Stimulated activated CD8-positive, alpha-beta memory T cell treated with anti-CD3 and anti-CD28 coated beads, Interleukin-4, amount 100 ng/mL, for 24 hours (primary cell): Measurements from ENCODE around the gene ATXN2L.
A peak's percentile ranks its signal among the peaks of the same experiment; 100 is the strongest.
"Not testable (repeated sequence)": the region's sequence is repeated elsewhere in the genome, so short reads cannot be mapped to it uniquely, and the experiment has no call there.

ENCODE experiments used
- DNase-seq: peaks from one replicate; pipeline ENCODE4 v3.0.0-alpha.2; 2020; ENCODE audit warnings: low read depth

ATXN2L gene

GRCh38 chr16:28837672-28838557 lies 15.1 kb downstream of the ATXN2L start:
- no peak for DNase-seq

DNA sequence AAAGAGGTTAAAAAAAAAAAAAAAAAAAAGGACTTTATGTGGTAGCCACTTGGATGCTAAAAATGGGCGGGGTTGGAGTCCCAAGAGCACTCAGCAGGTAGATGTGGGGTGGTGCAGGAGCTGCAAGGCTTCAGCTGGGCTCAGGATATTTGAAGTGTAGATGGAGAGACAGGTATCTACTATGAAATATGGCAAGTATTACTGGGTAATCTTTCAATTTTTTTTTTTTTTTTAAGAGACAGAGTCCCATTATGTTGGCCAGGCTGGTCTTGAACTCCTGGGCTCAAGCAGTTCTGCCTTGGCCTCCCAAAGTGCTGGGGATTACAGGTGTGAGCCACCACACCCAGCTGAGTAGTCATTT lies 15.7 kb downstream of the ATXN2L start:
- no peak for DNase-seq

DNA sequence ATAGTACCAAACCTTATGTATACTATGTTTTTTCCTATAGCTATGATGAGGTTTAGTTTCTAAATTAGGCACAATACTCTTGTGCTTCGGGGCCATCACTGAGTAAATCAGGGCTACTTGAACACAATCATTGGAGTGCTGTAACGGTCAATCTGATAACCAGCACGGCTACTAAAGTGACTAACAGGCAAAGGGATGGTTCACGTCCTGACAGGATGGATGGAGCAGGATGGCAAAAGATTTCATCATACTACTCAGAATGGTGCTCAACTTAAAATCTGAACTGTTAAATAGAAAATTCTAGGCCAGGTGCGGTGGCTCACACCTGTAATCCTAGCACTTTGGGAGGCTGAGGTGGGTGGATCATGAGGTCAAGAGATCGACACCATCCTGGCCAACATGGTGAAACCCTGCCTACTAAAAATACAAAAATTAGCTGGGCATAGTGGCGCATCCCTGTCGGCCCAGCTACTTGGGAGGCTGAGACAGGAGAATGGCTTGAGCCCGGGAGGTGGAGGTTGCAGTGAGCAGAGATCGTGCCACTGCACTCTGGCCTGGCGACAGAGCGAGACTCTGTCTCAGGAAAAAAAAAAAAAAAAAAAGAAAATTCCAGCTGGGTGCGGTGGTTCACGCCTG lies 16.3 kb downstream of the ATXN2L start:
- no peak for DNase-seq

- no peak for DNase-seq
Observed at GRCh38 chr16:28839899-28840298, 17.1 kb downstream of the ATXN2L start.

DNA sequence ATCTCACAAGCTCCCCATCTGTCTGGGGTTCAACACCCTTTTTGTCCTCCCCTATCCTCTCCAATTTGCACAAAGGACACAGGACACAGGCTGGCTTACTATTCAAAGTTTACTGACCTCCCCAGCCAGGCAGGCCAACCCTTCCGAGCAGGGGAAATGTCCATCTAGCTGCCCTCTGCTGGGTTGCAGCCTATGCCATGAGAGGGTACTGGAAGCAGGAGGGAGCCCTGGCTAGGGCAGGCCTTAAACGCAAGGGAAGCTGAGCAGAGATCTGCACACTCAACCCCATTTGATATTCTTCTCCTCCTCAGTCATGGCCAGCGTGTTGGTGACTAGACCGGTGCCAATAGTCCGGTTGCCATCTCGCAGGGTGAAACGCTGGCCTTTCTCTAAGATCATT lies 19.9 kb downstream of the ATXN2L start:
- no peak for DNase-seq

DNA sequence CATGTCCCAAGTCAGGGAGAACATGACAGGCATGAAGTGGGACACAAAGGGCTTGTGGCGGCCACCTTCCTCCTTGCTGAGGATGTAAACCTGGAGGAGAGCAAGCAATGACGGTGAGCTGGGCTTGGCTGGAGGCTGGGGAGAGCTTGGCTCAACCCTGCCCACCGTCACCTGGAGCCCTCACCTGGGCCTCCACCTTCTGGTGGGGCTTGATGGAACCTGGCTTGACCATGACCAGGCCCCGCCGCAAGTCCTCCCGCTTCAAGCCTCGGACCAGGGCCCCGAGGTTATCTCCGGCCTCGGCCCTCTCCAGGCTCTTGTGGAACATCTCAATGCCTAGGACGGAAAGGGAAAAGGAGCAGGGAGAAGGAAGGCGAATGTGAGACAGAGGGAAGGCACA lies 21.0 kb downstream of the ATXN2L start:
- no peak for DNase-seq

DNA sequence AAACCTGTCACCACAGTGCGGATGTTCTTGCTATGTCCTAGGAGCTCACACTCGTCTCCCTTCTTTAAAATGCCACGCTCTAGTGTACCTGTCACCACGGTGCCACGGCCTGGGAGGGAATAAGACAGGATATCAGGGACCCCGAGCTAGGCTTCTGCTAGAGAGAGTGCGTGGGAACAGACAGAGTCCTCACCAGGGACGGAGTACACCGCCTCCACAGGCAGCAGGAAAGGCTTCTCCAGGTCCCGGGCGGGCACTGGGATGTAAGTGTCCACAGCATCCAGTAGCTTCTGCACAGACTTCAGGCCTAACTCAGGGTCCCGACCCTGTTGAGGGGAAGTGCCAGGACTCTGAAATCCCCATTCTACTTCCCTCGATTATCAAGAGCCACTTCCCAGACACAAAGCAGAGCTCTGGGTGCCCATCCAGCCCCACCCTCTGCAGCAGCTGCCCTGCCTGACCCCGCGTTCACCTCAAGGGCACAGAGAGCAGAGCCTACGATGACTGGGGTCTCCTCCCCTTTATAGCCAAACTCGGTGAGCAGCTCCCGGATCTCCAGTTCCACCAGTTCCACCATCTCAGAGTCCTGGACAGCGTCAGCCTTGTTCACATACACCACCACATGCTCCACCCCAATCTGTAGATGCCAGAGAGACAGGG lies 21.6 kb downstream of the ATXN2L start:
- no peak for DNase-seq

DNA sequence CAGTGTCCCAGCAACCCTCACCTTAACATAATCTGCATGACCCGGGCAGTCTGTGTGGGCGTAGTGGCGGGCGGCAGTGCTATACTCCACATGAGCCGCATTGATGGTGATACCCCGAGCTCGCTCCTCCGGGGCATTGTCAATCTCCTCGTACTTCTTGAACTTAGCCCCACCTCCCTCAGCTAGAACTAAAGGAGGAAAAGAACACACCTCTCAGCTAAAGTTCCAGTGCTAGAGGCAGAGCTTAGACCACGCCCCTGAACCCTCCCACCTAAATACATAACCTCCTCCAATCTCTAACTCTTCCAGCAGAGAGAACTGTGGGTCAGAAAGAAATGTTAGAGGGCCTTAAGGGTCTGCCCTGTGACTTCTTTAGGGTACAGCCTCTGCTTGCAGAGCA lies 22.5 kb downstream of the ATXN2L start:
- DNase-seq: peak; percentile 24

DNA sequence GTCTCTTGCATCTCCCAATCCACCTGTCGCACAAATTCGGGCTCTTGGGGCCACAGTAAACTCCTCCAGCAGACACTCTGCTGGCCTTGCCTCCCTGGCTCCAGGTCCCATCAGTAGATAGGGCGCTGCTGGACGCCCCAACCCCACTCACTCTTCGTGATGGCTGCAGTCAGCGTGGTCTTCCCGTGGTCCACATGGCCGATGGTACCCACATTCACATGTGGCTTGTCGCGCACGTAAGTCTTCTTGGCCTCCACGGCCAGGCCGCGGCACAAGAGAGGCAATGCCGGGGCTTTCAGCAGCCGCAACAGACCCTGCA lies 22.9 kb downstream of the ATXN2L start:
- DNase-seq: no peak

GRCh38 chr16:28846080-28846932 lies 23.5 kb downstream of the ATXN2L start, which contains the start of gene TUFM:
TUFM (minus strand) TSS chr16:28846348; CDS start chr16:28846269, 79 bp downstream.
- peak; percentile 97 for DNase-seq

DNA sequence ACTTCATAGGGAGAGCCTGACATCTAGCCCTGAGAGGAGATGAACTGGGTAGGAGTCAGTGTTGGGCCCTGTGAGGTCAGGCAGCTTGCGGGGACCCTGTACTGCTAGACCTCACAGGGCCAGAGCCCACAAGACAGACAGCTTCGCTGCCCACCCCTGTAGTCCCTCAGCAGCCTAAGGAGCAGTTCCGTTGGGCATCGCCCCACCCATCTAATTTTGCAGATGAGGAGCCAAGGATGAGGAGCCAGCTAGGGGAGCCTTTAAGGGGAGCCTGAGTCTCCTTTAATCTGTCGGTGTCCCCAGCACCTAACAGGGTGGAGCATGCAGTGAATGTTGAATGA lies 24.1 kb downstream of the ATXN2L start:
- DNase-seq: no peak

- DNase-seq: no peak
Observed at GRCh38 chr16:28858421-28858820, 35.6 kb downstream of the ATXN2L start.

DNA sequence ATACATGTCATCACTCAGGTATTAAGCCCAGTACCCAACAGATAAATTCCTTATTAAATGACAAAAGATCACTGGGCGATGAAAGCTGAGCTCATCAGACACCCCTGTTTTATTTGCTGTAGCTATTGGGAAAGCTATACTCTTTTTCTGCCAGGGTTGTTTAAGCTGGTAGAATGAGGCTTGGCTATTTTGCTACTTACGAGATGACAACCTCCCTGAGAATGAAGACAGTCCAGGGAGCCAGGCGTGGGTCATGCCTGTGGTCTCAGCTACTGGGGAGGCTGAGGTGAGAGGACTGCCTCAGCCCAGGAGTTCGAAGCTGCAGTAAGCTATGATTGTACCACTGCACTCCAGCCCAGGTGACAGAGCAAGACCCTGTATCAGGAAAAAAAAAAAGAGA lies 36.5 kb downstream of the ATXN2L start:
- DNase-seq: no peak

DNA sequence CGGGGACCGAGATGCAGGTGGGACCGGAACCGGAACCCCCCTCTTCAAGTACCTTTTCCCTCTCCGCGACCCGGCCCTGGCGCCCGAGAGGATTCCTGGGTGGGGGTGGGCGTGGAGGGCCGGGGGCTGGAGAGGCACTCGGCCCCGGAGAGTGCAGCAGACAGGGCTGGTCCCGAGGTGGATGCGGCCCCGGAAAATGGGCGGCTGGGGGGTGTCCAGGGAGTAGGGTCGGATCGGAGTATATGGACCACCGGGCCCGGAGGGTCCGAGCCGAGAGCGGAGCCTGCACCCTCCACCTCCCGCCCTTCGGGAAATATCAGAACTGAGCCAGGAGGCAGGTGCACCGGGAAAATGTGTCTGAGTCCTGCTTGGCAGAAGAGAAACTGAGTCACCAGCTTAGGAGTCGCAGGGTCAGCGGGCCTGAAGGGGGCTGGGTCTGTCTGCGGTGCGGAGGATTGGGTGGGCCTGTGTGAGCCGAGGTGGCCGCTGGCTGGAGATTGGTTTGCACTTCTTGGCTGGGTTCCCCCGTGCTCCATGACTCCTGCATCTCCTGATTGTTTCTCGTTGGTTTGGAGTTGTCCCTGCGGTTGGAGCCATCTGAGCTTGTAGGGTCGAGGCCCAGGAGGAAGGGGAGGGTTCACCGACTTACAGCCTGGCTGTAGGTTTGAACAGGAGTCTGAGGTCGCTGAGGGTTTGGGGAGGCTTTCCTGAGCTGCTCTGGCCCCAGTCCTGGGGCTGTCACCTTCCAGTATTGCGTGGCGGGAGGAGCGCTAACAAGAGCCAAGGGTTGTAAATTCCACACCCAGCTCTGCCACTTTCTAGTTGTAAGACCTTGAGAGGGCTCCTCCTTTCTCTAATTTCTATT lies 41.4 kb downstream of the ATXN2L start:
- no peak for DNase-seq

DNA sequence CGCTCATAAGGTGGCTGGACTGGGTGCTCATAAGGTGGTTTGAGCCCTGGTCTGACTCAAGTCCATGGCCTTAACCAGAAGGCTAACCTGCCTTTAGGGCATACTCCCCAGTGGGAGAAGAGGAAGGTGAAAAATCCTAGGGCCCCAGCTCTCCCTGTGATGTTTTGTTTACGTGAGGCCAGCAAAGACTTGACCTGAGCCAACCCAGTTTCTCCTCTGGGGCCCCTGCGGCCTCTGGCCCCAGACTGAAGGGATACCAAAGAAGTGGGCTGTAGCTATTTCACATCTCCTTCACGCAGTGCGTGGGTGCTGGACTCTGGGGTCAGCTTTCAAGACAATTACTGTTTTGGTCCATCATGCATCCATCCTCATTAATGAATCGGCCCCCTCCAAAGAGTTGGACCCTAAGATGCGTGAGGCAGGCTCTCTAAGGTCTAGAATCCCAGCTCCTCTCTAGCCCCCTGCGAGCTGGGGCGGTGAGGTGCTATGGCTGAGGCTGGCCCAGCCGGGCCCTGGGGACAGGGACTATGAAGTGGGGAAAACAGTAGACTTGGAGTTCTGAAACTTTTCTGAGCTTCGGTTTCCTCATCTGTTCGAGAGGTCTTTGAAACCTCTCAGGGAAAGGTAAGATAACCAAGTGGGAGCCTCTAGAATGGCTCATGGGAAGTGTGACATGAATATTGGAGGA lies 42.3 kb downstream of the ATXN2L start:
- no peak for DNase-seq

DNA sequence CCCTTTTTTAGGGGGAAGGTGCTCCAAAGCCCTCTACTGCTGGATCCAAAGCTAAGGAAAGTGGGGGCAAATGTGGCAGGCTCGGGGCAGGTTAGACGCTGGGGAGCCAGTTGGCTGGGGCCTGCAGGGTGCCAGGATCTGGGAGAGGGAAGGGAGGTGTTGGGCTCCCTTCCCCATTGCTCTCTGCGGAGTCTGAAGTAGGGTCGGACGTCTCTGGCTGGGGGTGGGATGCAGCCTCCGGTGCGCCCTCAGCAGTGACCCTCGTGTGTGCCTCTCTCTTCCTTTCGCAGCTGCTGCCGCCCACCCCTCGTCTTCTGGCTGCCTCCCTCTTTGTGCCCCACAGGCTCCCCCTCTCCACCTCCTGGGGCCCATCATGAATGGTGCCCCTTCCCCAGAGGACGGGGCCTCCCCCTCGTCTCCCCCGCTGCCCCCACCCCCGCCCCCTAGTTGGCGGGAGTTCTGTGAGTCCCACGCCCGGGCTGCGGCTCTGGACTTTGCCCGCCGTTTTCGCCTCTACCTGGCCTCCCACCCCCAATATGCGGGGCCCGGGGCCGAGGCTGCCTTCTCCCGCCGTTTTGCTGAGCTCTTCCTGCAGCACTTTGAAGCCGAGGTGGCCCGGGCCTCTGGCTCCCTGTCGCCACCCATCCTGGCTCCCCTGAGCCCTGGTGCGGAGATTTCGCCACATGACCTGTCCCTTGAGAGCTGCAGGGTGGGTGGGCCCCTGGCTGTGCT lies 43.1 kb downstream of the ATXN2L start:
- no peak for DNase-seq

- no peak for DNase-seq
Observed at GRCh38 chr16:28866454-28866804, 43.6 kb downstream of the ATXN2L start.

DNA sequence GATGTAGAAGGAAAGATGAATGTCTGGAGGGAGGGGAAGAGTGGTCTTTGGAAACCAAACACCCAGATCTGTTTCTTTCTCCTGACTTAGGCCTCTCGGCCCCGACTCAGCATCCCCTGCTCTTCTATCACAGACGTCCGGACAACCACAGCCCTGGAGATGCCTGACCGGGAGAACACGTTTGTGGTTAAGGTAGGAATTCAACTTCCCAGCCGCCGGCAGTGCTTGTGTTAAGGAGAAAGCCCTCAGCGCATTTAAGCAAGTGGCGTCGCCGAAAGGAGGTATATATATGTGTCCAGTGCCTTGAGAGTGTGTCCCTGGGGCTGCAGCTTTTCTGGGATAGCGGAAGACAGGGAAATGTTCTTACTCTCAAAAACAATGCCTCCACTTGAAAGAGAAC lies 44.4 kb downstream of the ATXN2L start:
- no peak for DNase-seq

DNA sequence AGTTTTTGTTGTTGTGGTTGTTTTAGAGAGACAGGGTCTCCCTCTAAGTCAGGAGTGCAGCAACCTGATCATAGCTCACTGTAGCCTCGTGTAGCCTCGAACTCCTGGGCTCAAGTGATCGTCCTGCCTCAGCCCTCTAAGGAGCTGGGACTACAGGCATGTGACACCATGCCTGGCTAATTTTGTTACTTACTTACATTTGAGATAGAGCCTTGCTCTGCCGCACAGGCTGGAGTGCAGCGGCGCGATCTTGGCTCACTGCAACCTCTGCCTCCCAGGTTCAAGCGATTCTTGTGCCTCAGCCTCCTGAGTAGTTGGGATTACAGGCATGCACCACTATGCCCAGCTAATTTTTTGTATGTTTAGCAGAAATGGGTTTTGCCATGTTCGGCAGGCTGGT lies 44.8 kb downstream of the ATXN2L start:
- not testable (repeated sequence) for DNase-seq

- no peak for DNase-seq
Observed at GRCh38 chr16:28869201-28869600, 46.4 kb downstream of the ATXN2L start.
